Stimulated activated effector memory CD8-positive, alpha-beta T cell treated with anti-CD3 and anti-CD28 coated beads, Interleukin-12 subunit alpha, Interleukin-12 subunit beta, amount 100 ng/mL, for 72 hours (primary cell): ENCODE data around the gene TMEM33.
A peak's percentile ranks its signal among the peaks of the same experiment; 100 is the strongest.

Experiments
- ATAC-seq: fragments of 150-1000 bp; cut with Tn5 transposase; 2 replicates; pipeline ENCODE4 v1.10.0; 2021
- DNase-seq, 2 donors: peaks; one replicate each; pipeline ENCODE4 v3.0.0; 2021 to 2022; ENCODE audit warnings: low spot score in 2 of 2
- H3K27ac Mint-ChIP-seq: one replicate; pipeline ENCODE4 v1.8.0; 2022; ENCODE audit warnings: mild to moderate bottlenecking, mixed read lengths
- H3K36me3 Mint-ChIP-seq: one replicate; pipeline ENCODE4 v1.8.0; 2022; ENCODE audit warnings: mild to moderate bottlenecking, mixed read lengths
- H3K4me1 Mint-ChIP-seq: one replicate; pipeline ENCODE4 v1.8.0; 2022; ENCODE audit warnings: mixed read lengths
- H3K4me3 Mint-ChIP-seq: one replicate; pipeline ENCODE4 v1.8.0; 2022; ENCODE audit warnings: mild to moderate bottlenecking, mixed read lengths
- H3K9me3 Mint-ChIP-seq: one replicate; pipeline ENCODE4 v1.8.0; 2022; ENCODE audit warnings: mixed read lengths

TMEM33 gene

GRCh38 chr4:42008011-42008786 is 73.0 kb downstream of the TMEM33 start:
- peaks cover 54% of the 10 kb centered on the region for H3K4me1 Mint-ChIP-seq
- no peak for ATAC-seq
- peak overlapping the region; percentile 5 for H3K27ac Mint-ChIP-seq
- H3K36me3 Mint-ChIP-seq, result peaks cover 63% of the 10 kb centered on the region
- no peak overlapping the region for H3K4me3 Mint-ChIP-seq
- DNase-seq, result no peak
- no peaks in the 10 kb centered on the region for H3K9me3 Mint-ChIP-seq
